Measurements from ENCODE around the gene TCP11. TPM values are rescaled to one million over a fixed set of nuclear protein-coding genes. Genes with fewer than 3 reads are reported as not detected.

TCP11 gene
- total and polyA plus RNA-seq, 4 donors, result 0.05 to 0.19 TPM; not detected in 2

- Histone ChIP-seq H3K27me3 (ENCODE audit: control insufficient read depth in 4 of 4, insufficient read depth in 4 of 4, low read length in 3 of 4) (no peaks in the 10 kb centered on the region), H3K9ac (ENCODE audit: low read depth in 1 of 2, low read length in 2 of 2) (no peak overlapping the region), H3K36me3 (ENCODE audit: control insufficient read depth in 4 of 4, insufficient read depth in 3 of 4, low read depth in 1 of 4, low read length in 3 of 4) (no peaks in the 10 kb centered on the region), H3K4me3 (ENCODE audit: low read depth in 1 of 3, low read length in 3 of 3) (no peak overlapping the region), H3K27ac (ENCODE audit: low read depth in 1 of 2, low read length in 2 of 2) (no peak overlapping the region), H3K9me3 (ENCODE audit: control insufficient read depth in 4 of 4, low read length in 3 of 4) (no peaks in the 10 kb centered on the region), H3K4me1 (ENCODE audit: control insufficient read depth in 4 of 4, insufficient read depth in 4 of 4, low read length in 3 of 4) (no peaks in the 10 kb centered on the region)
- 93% methylated on average over 3 of the region's 3 CpGs for whole genome bisulfite sequencing
- TF ChIP-seq RAD21 (IDR thresholded peaks at IDR 0.05), result no peak
- TF ChIP-seq TAF1 (conservative IDR thresholded peaks at IDR 0.05), result no peak
- no peak for TF ChIP-seq CTCF (IDR thresholded peaks at IDR 0.05; ENCODE audit: low read depth, low read length, missing input control)
- no peak for TF ChIP-seq YY1 (IDR thresholded peaks at IDR 0.05)
- no peak for TF ChIP-seq NR2F2 (IDR thresholded peaks at IDR 0.05)
- TF ChIP-seq FOXA2 (IDR thresholded peaks at IDR 0.05), result no peak
- TF ChIP-seq ATF3 (IDR thresholded peaks at IDR 0.05), result no peak
- TF ChIP-seq JUND (IDR thresholded peaks at IDR 0.05), result no peak
- DNase-seq (ENCODE audit: low spot score), result no peak
Measured at GRCh38 chr6:35147026-35147425, 5.9 kb upstream of the TCP11 start.

GRCh38 chr6:35146453-35146852 lies 5.3 kb upstream of the TCP11 start:
- Histone ChIP-seq H3K9ac (ENCODE audit: low read depth in 1 of 2, low read length in 2 of 2) (no peak overlapping the region), H3K27me3 (ENCODE audit: control insufficient read depth in 4 of 4, insufficient read depth in 4 of 4, low read length in 3 of 4) (no peaks in the 10 kb centered on the region), H3K36me3 (ENCODE audit: control insufficient read depth in 4 of 4, insufficient read depth in 3 of 4, low read depth in 1 of 4, low read length in 3 of 4) (no peaks in the 10 kb centered on the region), H3K9me3 (ENCODE audit: control insufficient read depth in 4 of 4, low read length in 3 of 4) (no peaks in the 10 kb centered on the region), H3K4me3 (ENCODE audit: low read depth in 1 of 3, low read length in 3 of 3) (no peak overlapping the region), H3K27ac (ENCODE audit: low read depth in 1 of 2, low read length in 2 of 2) (no peak overlapping the region), H3K4me1 (ENCODE audit: control insufficient read depth in 4 of 4, insufficient read depth in 4 of 4, low read length in 3 of 4) (no peaks in the 10 kb centered on the region)
- peak; percentile 53 for DNase-seq (ENCODE audit: low spot score)
- WGBS, result 63% methylated on average over 6 of the region's 6 CpGs
- no peak for TF ChIP-seq SP1 (IDR thresholded peaks at IDR 0.05)
- TF ChIP-seq ZBTB33 (IDR thresholded peaks at IDR 0.05), result no peak
- no peak for TF ChIP-seq MAX (IDR thresholded peaks at IDR 0.05)
- TF ChIP-seq CTCF (IDR thresholded peaks at IDR 0.05; ENCODE audit: low read depth, low read length, missing input control), result peak; percentile 88
- TF ChIP-seq GABPA (IDR thresholded peaks at IDR 0.05 in 1 of 2, conservative IDR thresholded peaks at IDR 0.05 in 1 of 2), result no peak
- no peak for TF ChIP-seq NR2F2 (IDR thresholded peaks at IDR 0.05)
- no peak for TF ChIP-seq REST (IDR thresholded peaks at IDR 0.05)
- no peak for TF ChIP-seq EGR1 (IDR thresholded peaks at IDR 0.05; ENCODE audit: low read depth in 2 of 2)
- TF ChIP-seq ATF3 (IDR thresholded peaks at IDR 0.05), result no peak
- TF ChIP-seq JUND (IDR thresholded peaks at IDR 0.05), result no peak
- TF ChIP-seq RXRA (IDR thresholded peaks at IDR 0.05), result peak in 1 of 2 donors; percentile 42
- no peak for TF ChIP-seq FOXA2 (IDR thresholded peaks at IDR 0.05)
- no peak for TF ChIP-seq HNF4G (IDR thresholded peaks at IDR 0.05)
- TF ChIP-seq RAD21 (IDR thresholded peaks at IDR 0.05), result peak; percentile 98 to 99
- no peak for TF ChIP-seq TAF1 (conservative IDR thresholded peaks at IDR 0.05)
- no peak for TF ChIP-seq YY1 (IDR thresholded peaks at IDR 0.05)
- TF ChIP-seq HNF4A (conservative IDR thresholded peaks at IDR 0.05), result peak in 1 of 2 donors; percentile 35
- TF ChIP-seq FOXA1 (IDR thresholded peaks at IDR 0.05), result no peak
